Caco-2 (cell line): ENCODE results near the gene CDC42BPA. TPM values are rescaled to one million over a fixed set of nuclear protein-coding genes. Genes with fewer than 3 reads are reported as not detected.

Experiments
- BruUV-seq: library from RNA; stranded (reverse); fragments of 400-500 nt; replicated peaks from 2 replicates; lab custom pipeline; 2021; lab: Mats Ljungman, UMichigan
- CTCF ChIA-PET: fragments of 300-600 bp; sonication (Branson Sonifier 250); formaldehyde crosslinking; loops from one replicate; lab custom pipeline; 2022; ENCODE audit warnings: antibody characterized with exemption; lab: Charles Lee
- POLR2A ChIA-PET: fragments of 300-600 bp; sonication (Branson Sonifier 250); formaldehyde crosslinking; loops from one replicate; lab custom pipeline; 2022; ENCODE audit warnings: antibody characterized with exemption; lab: Charles Lee
- DNase-seq, 2 experiments: peaks; one replicate each; pipeline versions ENCODE4 v3.0.0 to v3.0.0-alpha.2; 2020 to 2022
- H3K27me3 ChIP-seq: replicated peaks from 2 replicates; pipeline ENCODE4 v1.6.0; 2011; ENCODE audit warnings: low read length; ENCODE audit not compliant: control insufficient read depth, insufficient read depth
- H3K36me3 ChIP-seq: 2 replicates; pipeline ENCODE4 v1.5.1; 2011; ENCODE audit warnings: low read length; ENCODE audit not compliant: control insufficient read depth, insufficient read depth
- H3K4me1 ChIP-seq: fragments of 250-450 bp; sonication (Bioruptor Pico); 2 replicates; pipeline ENCODE4 v1.5.1; 2020; ENCODE audit warnings: mild to moderate bottlenecking
- H3K4me3 ChIP-seq: 2 replicates; pipeline ENCODE4 v1.5.1; 2011; ENCODE audit warnings: low read depth, mild to moderate bottlenecking, control low read depth, low read length
- H3K9me3 ChIP-seq: fragments of 250-450 bp; sonication (Bioruptor Pico); 2 replicates; pipeline ENCODE4 v1.5.1; 2020; ENCODE audit warnings: mild to moderate bottlenecking, moderate library complexity
- H3K27ac Mint-ChIP-seq: one replicate; pipeline ENCODE4 v1.8.0; 2022; ENCODE audit warnings: mixed read lengths; ENCODE audit not compliant: unreplicated experiment
- H3K27me3 Mint-ChIP-seq: one replicate; pipeline ENCODE4 v1.8.0; 2022; ENCODE audit warnings: mixed read lengths; ENCODE audit not compliant: insufficient read depth, unreplicated experiment
- H3K36me3 Mint-ChIP-seq: one replicate; pipeline ENCODE4 v1.8.0; 2022; ENCODE audit warnings: mild to moderate bottlenecking, mixed read lengths; ENCODE audit not compliant: insufficient read depth, unreplicated experiment
- H3K4me1 Mint-ChIP-seq: one replicate; pipeline ENCODE4 v1.8.0; 2022; ENCODE audit warnings: low read depth, mixed read lengths; ENCODE audit not compliant: unreplicated experiment
- H3K4me3 Mint-ChIP-seq: one replicate; pipeline ENCODE4 v1.8.0; 2022; ENCODE audit warnings: mild to moderate bottlenecking, moderate library complexity, mixed read lengths; ENCODE audit not compliant: unreplicated experiment
- H3K9me3 Mint-ChIP-seq: one replicate; pipeline ENCODE4 v1.8.0; 2022; ENCODE audit warnings: mixed read lengths; ENCODE audit not compliant: unreplicated experiment
- intact Hi-C: fragments of 100-400 bp; cut with micrococcal nuclease; formaldehyde crosslinking; loops from one replicate; pipeline ENCODE4 v1.10.0; 2022; ENCODE audit not compliant: unreplicated experiment
- total RNA-seq: library from RNA; stranded (reverse); gene quantifications from 2 replicates; pipeline ENCODE4 v1.2.3, GENCODE V29; 2022
- TF ChIP-seq, protein P1 (sequence below), 2 experiments: fragments of 200-600 bp in 1 of 2; IDR thresholded peaks; 1 replicate in 1 of 2; 2 replicates in 1 of 2; pipeline versions ENCODE4 v1.5.1 to v1.8.0; 2011 to 2022; ENCODE audit warnings: antibody characterized with exemption in 1 of 2, control low read depth in 1 of 2, inconsistent platforms in 1 of 2, low read depth in 1 of 2, low read length in 1 of 2, mild to moderate bottlenecking in 1 of 2, moderate library complexity in 1 of 2; ENCODE audit not compliant: insufficient read depth in 1 of 2, severe bottlenecking in 1 of 2, unreplicated experiment in 1 of 2

The CDC42BPA gene
- total RNA-seq, 1 experiment from 2014 or later = 38.3 TPM

DNA sequence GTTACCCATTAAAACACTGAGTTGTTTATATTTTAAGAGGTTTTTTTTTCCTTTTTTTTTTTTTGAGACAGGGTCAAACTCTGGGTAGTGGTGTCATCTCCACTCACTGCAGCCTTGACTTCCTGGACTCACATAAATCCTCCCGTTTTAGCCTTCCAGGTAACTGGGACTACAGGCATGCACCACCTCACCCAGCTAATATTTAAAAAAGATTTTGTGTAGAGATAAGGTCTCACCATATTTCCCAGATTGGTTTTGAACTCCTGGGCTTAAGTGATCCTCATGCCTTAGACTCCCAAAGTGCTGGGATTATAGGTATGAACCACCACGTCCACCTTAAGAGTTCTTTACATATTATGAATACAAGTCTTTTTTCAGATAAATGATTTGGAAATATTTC lies 231.7 kb downstream of the CDC42BPA start:
- no peak for DNase-seq
- Mint-ChIP-seq H3K9me3 (peaks cover 41% of the 10 kb centered on the region), H3K27me3 (no peaks in the 10 kb centered on the region), H3K27ac (no peak overlapping the region), H3K4me3 (no peak overlapping the region), H3K36me3 (peaks cover 48% of the 10 kb centered on the region), H3K4me1 (peaks cover 7% of the 10 kb centered on the region)
- H3K36me3 ChIP-seq = peaks cover 3% of the 10 kb centered on the region; the same call in 1 of the 2 replicates
- H3K9me3 ChIP-seq = peaks cover 12% of the 10 kb centered on the region; the same call in 1 of the 2 replicates
- H3K27me3 ChIP-seq = no peaks in the 10 kb centered on the region
- no TSS peak for BruUV-seq
- ChIA-PET POLR2A (no interaction called here), CTCF (no interaction called here)
- H3K4me1 ChIP-seq = peaks cover 7% of the 10 kb centered on the region; the same call in 1 of the 2 replicates
- intact Hi-C loops = no loop called here
- TF ChIP-seq, protein P1, sequence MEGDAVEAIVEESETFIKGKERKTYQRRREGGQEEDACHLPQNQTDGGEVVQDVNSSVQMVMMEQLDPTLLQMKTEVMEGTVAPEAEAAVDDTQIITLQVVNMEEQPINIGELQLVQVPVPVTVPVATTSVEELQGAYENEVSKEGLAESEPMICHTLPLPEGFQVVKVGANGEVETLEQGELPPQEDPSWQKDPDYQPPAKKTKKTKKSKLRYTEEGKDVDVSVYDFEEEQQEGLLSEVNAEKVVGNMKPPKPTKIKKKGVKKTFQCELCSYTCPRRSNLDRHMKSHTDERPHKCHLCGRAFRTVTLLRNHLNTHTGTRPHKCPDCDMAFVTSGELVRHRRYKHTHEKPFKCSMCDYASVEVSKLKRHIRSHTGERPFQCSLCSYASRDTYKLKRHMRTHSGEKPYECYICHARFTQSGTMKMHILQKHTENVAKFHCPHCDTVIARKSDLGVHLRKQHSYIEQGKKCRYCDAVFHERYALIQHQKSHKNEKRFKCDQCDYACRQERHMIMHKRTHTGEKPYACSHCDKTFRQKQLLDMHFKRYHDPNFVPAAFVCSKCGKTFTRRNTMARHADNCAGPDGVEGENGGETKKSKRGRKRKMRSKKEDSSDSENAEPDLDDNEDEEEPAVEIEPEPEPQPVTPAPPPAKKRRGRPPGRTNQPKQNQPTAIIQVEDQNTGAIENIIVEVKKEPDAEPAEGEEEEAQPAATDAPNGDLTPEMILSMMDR (IDR thresholded peaks at IDR 0.05; ENCODE audit: insufficient read depth in 1 of 2, low read depth in 1 of 2, low read length in 1 of 2, severe bottlenecking in 1 of 2, unreplicated experiment in 1 of 2) = no peak
- no peak overlapping the region for H3K4me3 ChIP-seq

DNA sequence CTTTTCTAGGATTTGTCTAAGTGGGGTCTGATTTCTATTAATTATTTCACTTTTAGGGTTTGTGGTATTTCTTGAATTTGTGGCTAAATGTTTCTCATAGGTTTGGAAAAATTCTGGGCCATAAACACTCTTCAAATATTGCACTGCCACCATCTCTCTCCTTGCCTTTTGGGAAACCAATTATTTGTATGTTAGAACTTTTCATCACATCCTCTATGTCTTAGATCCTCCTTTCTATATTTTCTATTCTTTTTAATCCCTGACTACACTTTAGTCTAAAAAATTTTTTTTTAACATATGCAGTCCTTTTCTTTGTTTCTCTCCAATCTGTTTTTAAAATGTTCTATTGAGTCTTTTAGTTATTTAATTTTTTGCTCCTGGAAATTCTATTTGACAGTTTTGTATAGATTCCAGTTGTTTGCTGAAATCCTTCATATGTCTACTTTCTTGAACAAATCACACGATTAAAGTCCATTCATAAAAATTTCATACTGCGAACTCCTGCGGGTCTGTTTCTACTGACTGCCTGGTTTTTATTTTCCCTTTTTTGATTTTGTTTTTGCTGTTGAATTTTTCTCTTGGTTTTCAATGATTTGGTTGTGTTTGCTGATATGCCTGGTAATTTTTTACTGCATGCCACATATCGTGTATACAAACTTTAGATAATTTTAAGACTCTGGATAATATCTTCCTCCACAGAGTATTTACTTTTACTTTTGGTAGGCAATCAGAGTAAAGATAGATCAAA lies 235.1 kb downstream of the CDC42BPA start:
- Histone ChIP-seq H3K36me3 (peaks cover 3% of the 10 kb centered on the region; the same call in 1 of the 2 replicates), H3K27me3 (no peaks in the 10 kb centered on the region), H3K4me1 (peaks cover 7% of the 10 kb centered on the region; the same call in 1 of the 2 replicates), H3K4me3 (no peak overlapping the region), H3K9me3 (peaks cover 12% of the 10 kb centered on the region; the same call in 1 of the 2 replicates)
- Mint-ChIP-seq H3K4me1 (peaks cover 7% of the 10 kb centered on the region), H3K36me3 (peaks cover 40% of the 10 kb centered on the region), H3K27ac (no peak overlapping the region), H3K27me3 (no peaks in the 10 kb centered on the region), H3K9me3 (peaks cover 41% of the 10 kb centered on the region), H3K4me3 (no peak overlapping the region)
- POLR2A ChIA-PET = no interaction called here
- BruUV-seq = no TSS peak
- TF ChIP-seq, protein P1 (IDR thresholded peaks at IDR 0.05; ENCODE audit: insufficient read depth in 1 of 2, low read depth in 1 of 2, low read length in 1 of 2, severe bottlenecking in 1 of 2, unreplicated experiment in 1 of 2) = no peak
- no peak for DNase-seq
- intact Hi-C loops = no loop called here
- CTCF ChIA-PET = no interaction called here

DNA sequence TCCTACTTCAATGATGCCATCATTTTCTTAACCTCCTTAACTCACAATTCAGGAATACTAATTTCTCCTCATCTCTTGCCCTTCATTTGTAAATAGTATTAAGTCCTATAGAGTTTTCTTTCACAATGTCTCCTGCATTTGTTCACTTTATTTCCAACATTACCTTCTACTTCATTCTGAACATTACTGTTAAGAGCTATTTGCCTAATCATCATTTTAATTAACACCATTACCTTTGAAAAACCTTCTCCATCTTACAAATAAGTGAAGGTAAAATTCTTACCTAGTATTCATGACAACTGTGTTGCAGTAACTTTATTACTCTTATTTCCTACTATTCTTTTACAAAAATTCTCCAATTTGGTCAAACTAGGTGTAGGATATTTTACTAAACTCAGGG lies 240.5 kb downstream of the CDC42BPA start:
- intact Hi-C loops = no loop called here
- Mint-ChIP-seq H3K9me3 (peaks cover 2% of the 10 kb centered on the region), H3K36me3 (peaks cover 14% of the 10 kb centered on the region), H3K4me1 (no peaks in the 10 kb centered on the region), H3K27me3 (no peaks in the 10 kb centered on the region), H3K27ac (no peak overlapping the region), H3K4me3 (no peak overlapping the region)
- TF ChIP-seq, protein P1 (IDR thresholded peaks at IDR 0.05; ENCODE audit: insufficient read depth in 1 of 2, low read depth in 1 of 2, low read length in 1 of 2, severe bottlenecking in 1 of 2, unreplicated experiment in 1 of 2) = no peak
- H3K4me1 ChIP-seq = no peaks in the 10 kb centered on the region
- ChIA-PET CTCF (no interaction called here), POLR2A (no interaction called here)
- H3K4me3 ChIP-seq = no peak overlapping the region
- H3K27me3 ChIP-seq = no peaks in the 10 kb centered on the region
- DNase-seq = no peak
- no peaks in the 10 kb centered on the region for H3K9me3 ChIP-seq
- BruUV-seq = no TSS peak
- H3K36me3 ChIP-seq = no peaks in the 10 kb centered on the region
